Effector memory CD4-positive, alpha-beta T cell (primary cell): ENCODE measurements around the gene PNLIPRP1.

Source experiments
- DNase-seq, 3 donors: peaks; one replicate each; pipeline ENCODE4 v3.0.0-alpha.2; 2020
- H3K27ac ChIP-seq: 2 replicates; pipeline ENCODE4 v1.7.0; 2013; ENCODE audit warnings: mild to moderate bottlenecking, low read length, moderate library complexity; ENCODE audit not compliant: insufficient read depth, poor library complexity, severe bottlenecking
- H3K27me3 ChIP-seq: replicated peaks from 2 replicates; pipeline ENCODE4 v1.7.0; 2013; ENCODE audit warnings: mild to moderate bottlenecking, low read length; ENCODE audit not compliant: insufficient read depth, control insufficient read depth, poor library complexity, severe bottlenecking
- H3K36me3 ChIP-seq: 2 replicates; pipeline ENCODE4 v1.7.0; 2013; ENCODE audit warnings: mild to moderate bottlenecking, low read length, moderate library complexity; ENCODE audit not compliant: control insufficient read depth, insufficient read depth
- H3K4me1 ChIP-seq: 2 replicates; pipeline ENCODE4 v1.7.0; 2013; ENCODE audit warnings: low read length, mild to moderate bottlenecking; ENCODE audit not compliant: control insufficient read depth, insufficient read depth, poor library complexity, severe bottlenecking
- H3K4me3 ChIP-seq: 2 replicates; pipeline ENCODE4 v1.7.0; 2013; ENCODE audit warnings: low read length, low read depth, mild to moderate bottlenecking; ENCODE audit not compliant: insufficient read depth, poor library complexity, severe bottlenecking
- H3K9me3 ChIP-seq: 2 replicates; pipeline ENCODE4 v1.7.0; 2013; ENCODE audit warnings: mild to moderate bottlenecking, low read length, moderate library complexity; ENCODE audit not compliant: control insufficient read depth

PNLIPRP1 gene

GRCh38 chr10:116627386-116627933 lies 36.7 kb downstream of the PNLIPRP1 start:
- no peak for DNase-seq
- no peaks in the 10 kb centered on the region for H3K4me1 ChIP-seq
- H3K9me3 ChIP-seq = no peaks in the 10 kb centered on the region
- H3K4me3 ChIP-seq = no peak overlapping the region
- no peaks in the 10 kb centered on the region for H3K36me3 ChIP-seq
- no peaks in the 10 kb centered on the region for H3K27me3 ChIP-seq
- no peak overlapping the region for H3K27ac ChIP-seq

GRCh38 chr10:116629340-116629739 lies 38.6 kb downstream of the PNLIPRP1 start:
- no peaks in the 10 kb centered on the region for H3K4me1 ChIP-seq
- no peak for DNase-seq
- no peaks in the 10 kb centered on the region for H3K27me3 ChIP-seq
- H3K4me3 ChIP-seq = no peak overlapping the region
- no peaks in the 10 kb centered on the region for H3K36me3 ChIP-seq
- no peak overlapping the region for H3K27ac ChIP-seq
- H3K9me3 ChIP-seq = no peaks in the 10 kb centered on the region

GRCh38 chr10:116630020-116630419 lies 39.3 kb downstream of the PNLIPRP1 start:
- no peak for DNase-seq
- H3K36me3 ChIP-seq = no peaks in the 10 kb centered on the region
- no peaks in the 10 kb centered on the region for H3K9me3 ChIP-seq
- no peaks in the 10 kb centered on the region for H3K4me1 ChIP-seq
- H3K27ac ChIP-seq = no peak overlapping the region
- H3K27me3 ChIP-seq = no peaks in the 10 kb centered on the region
- no peak overlapping the region for H3K4me3 ChIP-seq

GRCh38 chr10:116631871-116632295 lies 41.1 kb downstream of the PNLIPRP1 start:
- H3K36me3 ChIP-seq = no peaks in the 10 kb centered on the region
- DNase-seq = no peak

GRCh38 chr10:116632596-116633215 lies 41.9 kb downstream of the PNLIPRP1 start:
- Histone ChIP-seq H3K4me1 (no peaks in the 10 kb centered on the region), H3K36me3 (no peaks in the 10 kb centered on the region), H3K27me3 (no peaks in the 10 kb centered on the region), H3K4me3 (no peak overlapping the region), H3K27ac (no peak overlapping the region), H3K9me3 (no peaks in the 10 kb centered on the region)
- no peak for DNase-seq

More at GRCh38 chr10:116631871-116632295, 41.1 kb downstream of the PNLIPRP1 start:
- no peak overlapping the region for H3K27ac ChIP-seq
- H3K4me3 ChIP-seq = no peak overlapping the region
- no peaks in the 10 kb centered on the region for H3K4me1 ChIP-seq
- no peaks in the 10 kb centered on the region for H3K27me3 ChIP-seq
- no peaks in the 10 kb centered on the region for H3K9me3 ChIP-seq

- H3K27ac ChIP-seq = no peak overlapping the region
- H3K4me1 ChIP-seq = no peaks in the 10 kb centered on the region
- no peak overlapping the region for H3K4me3 ChIP-seq
- H3K9me3 ChIP-seq = no peaks in the 10 kb centered on the region
- no peaks in the 10 kb centered on the region for H3K36me3 ChIP-seq
- H3K27me3 ChIP-seq = no peaks in the 10 kb centered on the region
- DNase-seq = no peak
Measured at GRCh38 chr10:116633216-116633600, 42.4 kb downstream of the PNLIPRP1 start.

- Histone ChIP-seq H3K4me1 (no peaks in the 10 kb centered on the region), H3K27ac (no peak overlapping the region), H3K27me3 (no peaks in the 10 kb centered on the region), H3K4me3 (no peak overlapping the region), H3K36me3 (no peaks in the 10 kb centered on the region), H3K9me3 (no peaks in the 10 kb centered on the region)
- DNase-seq = no peak
Measured at GRCh38 chr10:116634126-116634975, 43.6 kb downstream of the PNLIPRP1 start.

- no peak for DNase-seq
- no peaks in the 10 kb centered on the region for H3K27me3 ChIP-seq
- no peaks in the 10 kb centered on the region for H3K9me3 ChIP-seq
- no peaks in the 10 kb centered on the region for H3K36me3 ChIP-seq
- no peak overlapping the region for H3K4me3 ChIP-seq
- H3K27ac ChIP-seq = no peak overlapping the region
- H3K4me1 ChIP-seq = no peaks in the 10 kb centered on the region
Measured at GRCh38 chr10:116636385-116636784, 45.6 kb downstream of the PNLIPRP1 start.

GRCh38 chr10:116636976-116637375 lies 46.2 kb downstream of the PNLIPRP1 start:
- Histone ChIP-seq H3K36me3 (no peaks in the 10 kb centered on the region), H3K4me1 (no peaks in the 10 kb centered on the region), H3K27me3 (no peaks in the 10 kb centered on the region), H3K4me3 (no peak overlapping the region), H3K27ac (no peak overlapping the region), H3K9me3 (no peaks in the 10 kb centered on the region)
- DNase-seq = no peak

GRCh38 chr10:116637830-116638229 lies 47.1 kb downstream of the PNLIPRP1 start:
- DNase-seq = no peak
- no peak overlapping the region for H3K27ac ChIP-seq
- H3K27me3 ChIP-seq = no peaks in the 10 kb centered on the region
- H3K9me3 ChIP-seq = no peaks in the 10 kb centered on the region
- no peak overlapping the region for H3K4me3 ChIP-seq
- H3K4me1 ChIP-seq = no peaks in the 10 kb centered on the region
- no peaks in the 10 kb centered on the region for H3K36me3 ChIP-seq
